Loucy (cell line): Measurements from ENCODE around the gene ACADM.

Experiments
- H2AFZ ChIP-seq: fragments of 200-600 bp; sonication (generic); 2 replicates; pipeline ENCODE4 v1.6.0; 2016; ENCODE audit warnings: antibody characterized with exemption, mild to moderate bottlenecking, low read length, moderate library complexity
- H3F3A ChIP-seq: fragments of 200-600 bp; 2 replicates; pipeline ENCODE4 v1.6.0; 2016; ENCODE audit warnings: antibody characterized with exemption, low read depth, mild to moderate bottlenecking
- H3K27me3 ChIP-seq: fragments of 200-600 bp; sonication (generic); 2 replicates; pipeline ENCODE4 v1.6.1; 2014; ENCODE audit warnings: low read length, mild to moderate bottlenecking; ENCODE audit not compliant: insufficient read depth, poor library complexity, severe bottlenecking
- H3K36me3 ChIP-seq: fragments of 200-600 bp; sonication (generic); 2 replicates; pipeline ENCODE4 v1.6.1; 2016; ENCODE audit warnings: low read length; ENCODE audit not compliant: insufficient read depth
- H3K4me1 ChIP-seq: fragments of 200-600 bp; sonication (generic); 2 replicates; pipeline ENCODE4 v1.5.1; 2014; ENCODE audit warnings: low read length, mild to moderate bottlenecking; ENCODE audit not compliant: insufficient read depth, poor library complexity, severe bottlenecking
- H3K4me2 ChIP-seq: fragments of 200-600 bp; sonication (generic); 2 replicates; pipeline ENCODE4 v1.6.0; 2014; ENCODE audit warnings: antibody characterized with exemption, low read length, low read depth, mild to moderate bottlenecking; ENCODE audit not compliant: poor library complexity, severe bottlenecking
- H3K4me3 ChIP-seq: fragments of 200-600 bp; sonication (generic); 2 replicates; pipeline ENCODE4 v1.5.1; 2014; ENCODE audit warnings: low read length, mild to moderate bottlenecking, mixed read lengths; ENCODE audit not compliant: poor library complexity, severe bottlenecking
- H3K79me2 ChIP-seq: fragments of 200-600 bp; sonication (generic); 2 replicates; pipeline ENCODE4 v1.6.1; 2014; ENCODE audit warnings: low read length; ENCODE audit not compliant: insufficient read depth
- H3K9ac ChIP-seq: fragments of 200-600 bp; sonication (generic); 2 replicates; pipeline ENCODE4 v1.6.0; 2014; ENCODE audit warnings: mild to moderate bottlenecking, low read depth, low read length, moderate library complexity; ENCODE audit not compliant: poor library complexity, severe bottlenecking
- H3K9me2 ChIP-seq: fragments of 200-600 bp; sonication (generic); replicated peaks from 2 replicates; pipeline ENCODE4 v1.6.1; 2016; ENCODE audit warnings: low read depth, low read length, mixed read lengths
- H3K9me3 ChIP-seq: fragments of 200-600 bp; sonication (generic); 2 replicates; pipeline ENCODE4 v1.6.1; 2014; ENCODE audit warnings: mild to moderate bottlenecking, antibody characterized with exemption, low read length, low read depth; ENCODE audit not compliant: insufficient read depth
- H4K20me1 ChIP-seq: fragments of 200-600 bp; sonication (generic); 2 replicates; pipeline ENCODE4 v1.6.0; 2014; ENCODE audit warnings: antibody characterized with exemption, low read length, mild to moderate bottlenecking; ENCODE audit not compliant: insufficient read depth, poor library complexity, severe bottlenecking
- CTCF ChIP-seq: fragments of 200-600 bp; sonication (generic); conservative IDR thresholded peaks from 2 replicates; pipeline ENCODE4 v1.5.1; 2014; ENCODE audit warnings: mild to moderate bottlenecking, antibody characterized with exemption, low read length
- EZH2phosphoT487 ChIP-seq: fragments of 200-600 bp; IDR thresholded peaks from 2 replicates; pipeline ENCODE4 v1.6.1; 2018; ENCODE audit warnings: antibody characterized with exemption, mild to moderate bottlenecking, moderate library complexity, borderline replicate concordance

ACADM gene

DNA sequence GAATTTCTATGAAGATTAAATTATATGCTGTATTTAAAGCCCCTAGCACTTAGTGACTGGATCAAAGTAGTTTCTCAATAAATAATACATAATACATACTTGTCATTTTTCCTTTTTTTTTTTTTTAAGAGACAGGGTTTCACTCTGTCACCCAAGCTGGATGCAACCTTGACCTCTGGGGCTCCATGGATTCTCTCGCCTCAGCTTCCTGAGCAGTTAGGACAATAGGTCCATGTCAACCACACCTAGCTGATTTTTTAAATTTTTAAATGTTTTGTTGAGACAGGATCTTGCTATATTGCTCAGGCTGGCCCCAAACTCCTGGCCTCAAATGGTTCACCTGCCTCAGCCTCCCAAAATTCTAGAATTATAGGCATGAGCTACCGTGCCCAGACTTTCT, 5.9 kb downstream of the ACADM start:
- H3K4me1 ChIP-seq: peaks cover 28% of the 10 kb centered on the region
- peaks cover 22% of the 10 kb centered on the region; the same call in 1 of the 2 replicates for H3K36me3 ChIP-seq
- peaks cover 61% of the 10 kb centered on the region for H3K79me2 ChIP-seq

DNA sequence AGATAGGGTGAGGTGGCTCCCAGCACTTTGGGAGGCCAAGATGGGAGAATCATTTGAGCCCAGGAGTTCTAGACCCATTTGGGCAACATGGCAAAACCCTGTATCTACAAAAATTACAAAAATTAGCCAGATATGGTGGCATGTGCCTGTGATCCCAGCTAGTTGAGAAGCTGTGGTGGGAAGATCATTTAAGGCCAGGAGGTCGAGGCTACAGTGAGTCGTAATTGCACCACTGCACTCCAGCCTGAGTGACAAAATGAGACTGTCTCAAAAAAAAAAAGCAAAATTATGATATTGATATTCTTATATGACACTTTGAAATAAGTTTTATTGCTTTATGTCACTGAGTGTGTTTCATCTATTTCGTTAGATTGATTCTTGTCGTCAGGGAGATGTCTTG, 7.4 kb downstream of the ACADM start:
- H3K9me3 ChIP-seq: no peaks in the 10 kb centered on the region
- H3K4me3 ChIP-seq: no peak overlapping the region
- H3K27me3 ChIP-seq: no peaks in the 10 kb centered on the region
- TF ChIP-seq CTCF (no peak), EZH2phosphoT487 (no peak)
- no peaks in the 10 kb centered on the region for H3K9me2 ChIP-seq
- peaks cover 24% of the 10 kb centered on the region; the same call in 1 of the 2 replicates for H3K36me3 ChIP-seq
- H3K9ac ChIP-seq: no peak overlapping the region
- no peaks in the 10 kb centered on the region for H3F3A ChIP-seq
- H2AFZ ChIP-seq: no peak overlapping the region
- H3K79me2 ChIP-seq: peaks cover 46% of the 10 kb centered on the region
- peaks cover 22% of the 10 kb centered on the region for H3K4me1 ChIP-seq
- no peak overlapping the region for H3K4me2 ChIP-seq
- H4K20me1 ChIP-seq: peaks cover 32% of the 10 kb centered on the region

More for the DNA sequence above, 5.9 kb downstream of the ACADM start:
- Histone ChIP-seq H3F3A (no peaks in the 10 kb centered on the region), H3K4me2 (no peak overlapping the region), H4K20me1 (peaks cover 43% of the 10 kb centered on the region), H3K9me2 (no peaks in the 10 kb centered on the region), H3K9ac (no peak overlapping the region), H3K9me3 (no peaks in the 10 kb centered on the region), H3K27me3 (no peaks in the 10 kb centered on the region), H3K4me3 (no peak overlapping the region), H2AFZ (no peak overlapping the region)
- TF ChIP-seq CTCF (no peak), EZH2phosphoT487 (no peak)

GRCh38 chr1:75732703-75733102, 8.2 kb downstream of the ACADM start:
- TF ChIP-seq CTCF (no peak), EZH2phosphoT487 (no peak)
- peaks cover 28% of the 10 kb centered on the region; the same call in 1 of the 2 replicates for H3K36me3 ChIP-seq

More at GRCh38 chr1:75732703-75733102, 8.2 kb downstream of the ACADM start:
- Histone ChIP-seq H3K9ac (no peak overlapping the region), H3K4me2 (no peak overlapping the region), H3K9me3 (no peaks in the 10 kb centered on the region), H3K9me2 (no peaks in the 10 kb centered on the region), H3K4me1 (peaks cover 17% of the 10 kb centered on the region), H3F3A (no peaks in the 10 kb centered on the region), H4K20me1 (peaks cover 27% of the 10 kb centered on the region), H3K4me3 (no peak overlapping the region), H3K79me2 (peaks cover 38% of the 10 kb centered on the region), H3K27me3 (no peaks in the 10 kb centered on the region), H2AFZ (no peak overlapping the region)
